HG02588 (cell line): ENCODE measurements around the gene SLC5A5.

Experiments used
- ATAC-seq: cut with Tn5 transposase; IDR thresholded peaks from one replicate; pipeline ENCODE4 v1.9.1; 2021; ENCODE audit warnings: mild to moderate bottlenecking, moderate library complexity; ENCODE audit not compliant: unreplicated experiment

SLC5A5 gene

DNA sequence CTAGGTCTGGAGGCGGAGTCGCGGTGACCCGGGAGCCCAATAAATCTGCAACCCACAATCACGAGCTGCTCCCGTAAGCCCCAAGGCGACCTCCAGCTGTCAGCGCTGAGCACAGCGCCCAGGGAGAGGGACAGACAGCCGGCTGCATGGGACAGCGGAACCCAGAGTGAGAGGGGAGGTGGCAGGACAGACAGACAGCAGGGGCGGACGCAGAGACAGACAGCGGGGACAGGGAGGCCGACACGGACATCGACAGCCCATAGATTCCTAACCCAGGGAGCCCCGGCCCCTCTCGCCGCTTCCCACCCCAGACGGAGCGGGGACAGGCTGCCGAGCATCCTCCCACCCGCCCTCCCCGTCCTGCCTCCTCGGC is at the start of gene SLC5A5:
Gene SLC5A5, plus strand, starts transcription at position 68 of the 373 bp plus-strand sequence. CDS start 375 bp downstream, outside the sequence.
- ATAC-seq = no peak

GRCh38 chr19:17824339-17824738 is 47.4 kb upstream of the SLC5A5 start:
- no peak for ATAC-seq

DNA sequence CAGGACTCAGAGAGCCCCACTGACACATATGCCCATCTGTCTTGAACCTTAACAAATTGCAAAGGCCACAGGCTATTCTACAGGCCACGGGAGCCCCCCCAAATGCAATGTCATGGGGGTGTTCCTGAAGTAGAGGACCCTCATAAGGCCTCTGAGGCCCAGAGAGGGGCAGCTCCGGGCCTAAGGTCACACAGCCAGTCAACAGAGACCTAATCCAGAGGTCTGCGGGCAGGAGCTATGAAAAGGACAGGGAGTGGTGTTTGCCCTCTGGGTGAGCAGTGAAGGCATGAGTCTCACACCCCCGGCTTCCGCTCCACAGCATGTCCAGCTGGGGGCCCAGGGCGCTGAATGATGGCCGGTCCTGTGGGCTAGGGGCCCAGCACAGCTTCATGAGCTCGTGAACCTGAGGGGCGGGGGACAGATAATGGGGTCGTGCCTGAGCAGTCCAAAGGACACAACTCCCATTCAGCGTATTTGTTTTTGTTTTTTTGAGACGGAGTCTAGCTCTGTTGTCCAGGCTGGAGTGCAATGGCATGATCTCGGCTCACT is 45.2 kb upstream of the SLC5A5 start:
- no peak for ATAC-seq

GRCh38 chr19:17829855-17830566 is 41.7 kb upstream of the SLC5A5 start:
- ATAC-seq = no peak

DNA sequence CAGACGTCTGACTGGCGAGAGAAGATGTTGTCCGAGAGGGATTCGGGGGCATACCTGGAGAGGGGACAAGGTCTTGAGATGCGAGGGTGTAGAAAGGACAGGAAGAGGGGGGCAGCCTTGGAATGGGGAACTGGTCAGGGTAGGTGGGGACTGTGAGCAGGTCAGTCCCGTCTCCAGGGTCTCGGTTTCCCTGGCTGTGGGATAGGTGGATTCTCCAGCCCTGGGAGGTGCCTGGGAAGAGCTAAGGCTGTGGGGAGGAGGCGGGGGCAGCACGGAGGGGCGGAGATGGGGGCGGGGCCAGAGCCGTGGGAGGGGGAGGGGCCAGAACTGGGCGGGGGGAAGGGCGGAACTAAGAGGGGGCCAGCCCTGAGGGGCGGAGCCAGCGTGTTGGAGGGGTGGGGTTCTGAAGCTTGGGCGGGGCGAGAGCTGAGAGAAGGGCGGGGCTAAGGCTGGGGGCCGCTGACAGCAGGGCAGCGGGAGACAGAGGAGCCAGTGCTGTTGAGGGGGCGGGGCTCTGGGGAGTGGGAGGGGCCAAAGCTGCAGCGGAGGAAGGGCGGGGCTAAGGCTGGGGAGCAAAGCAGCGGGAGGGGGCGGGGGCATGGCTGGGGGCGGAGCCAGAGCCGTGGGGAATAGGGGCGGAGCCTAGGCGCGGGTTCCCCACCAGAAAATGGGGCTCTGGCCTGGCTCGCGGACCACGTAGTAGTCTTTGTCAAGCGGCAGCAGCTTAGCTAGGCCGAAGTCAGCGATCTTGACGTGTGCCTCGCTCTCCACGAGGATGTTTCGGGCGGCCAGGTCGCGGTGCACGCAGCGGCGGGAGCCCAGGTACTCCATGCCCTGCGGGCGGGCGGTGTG is 41.0 kb upstream of the SLC5A5 start:
- no peak for ATAC-seq

GRCh38 chr19:17831419-17831888 is 40.3 kb upstream of the SLC5A5 start:
- ATAC-seq = no peak

- no peak for ATAC-seq
Observed at GRCh38 chr19:17832443-17833208, 39.1 kb upstream of the SLC5A5 start.

DNA sequence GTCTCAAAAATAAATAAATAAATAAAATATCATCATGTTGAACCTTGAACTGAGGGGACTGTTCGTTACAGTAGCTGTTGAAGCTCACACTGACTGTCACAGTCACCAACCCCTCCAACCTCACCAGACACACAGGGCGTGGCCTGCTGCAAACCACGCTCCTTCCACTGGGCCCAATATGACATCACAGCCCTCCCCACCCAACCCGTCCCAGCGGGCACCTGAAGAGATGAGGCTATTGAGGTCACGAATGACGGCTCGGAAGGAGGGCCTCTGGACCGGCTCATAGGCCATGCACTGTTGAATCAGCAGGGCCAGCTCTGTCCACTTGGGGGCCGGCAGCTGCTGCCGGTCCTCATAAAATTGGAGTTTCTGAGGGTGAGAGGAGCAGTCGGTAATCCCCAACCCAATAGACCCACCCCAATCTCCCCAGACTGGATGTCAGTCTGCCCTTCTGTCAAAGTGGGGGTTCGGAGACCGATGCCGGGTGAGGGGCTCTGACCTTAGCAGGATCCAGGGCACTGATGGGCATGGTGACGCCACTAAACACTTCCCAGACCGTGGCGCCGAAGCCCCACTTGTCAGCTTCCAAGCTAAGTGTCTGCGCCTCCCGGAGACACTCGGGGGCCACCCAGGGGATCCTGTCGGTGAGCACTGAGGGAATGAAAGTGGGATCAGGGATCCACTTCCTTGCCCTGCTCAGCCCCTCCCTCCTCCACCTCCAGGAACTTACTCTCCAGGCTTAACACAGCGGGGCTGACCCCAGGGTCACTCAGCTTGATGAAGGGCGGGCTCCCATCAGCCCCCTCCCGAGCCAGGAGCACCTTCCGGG is 37.2 kb upstream of the SLC5A5 start:
- no peak for ATAC-seq

DNA sequence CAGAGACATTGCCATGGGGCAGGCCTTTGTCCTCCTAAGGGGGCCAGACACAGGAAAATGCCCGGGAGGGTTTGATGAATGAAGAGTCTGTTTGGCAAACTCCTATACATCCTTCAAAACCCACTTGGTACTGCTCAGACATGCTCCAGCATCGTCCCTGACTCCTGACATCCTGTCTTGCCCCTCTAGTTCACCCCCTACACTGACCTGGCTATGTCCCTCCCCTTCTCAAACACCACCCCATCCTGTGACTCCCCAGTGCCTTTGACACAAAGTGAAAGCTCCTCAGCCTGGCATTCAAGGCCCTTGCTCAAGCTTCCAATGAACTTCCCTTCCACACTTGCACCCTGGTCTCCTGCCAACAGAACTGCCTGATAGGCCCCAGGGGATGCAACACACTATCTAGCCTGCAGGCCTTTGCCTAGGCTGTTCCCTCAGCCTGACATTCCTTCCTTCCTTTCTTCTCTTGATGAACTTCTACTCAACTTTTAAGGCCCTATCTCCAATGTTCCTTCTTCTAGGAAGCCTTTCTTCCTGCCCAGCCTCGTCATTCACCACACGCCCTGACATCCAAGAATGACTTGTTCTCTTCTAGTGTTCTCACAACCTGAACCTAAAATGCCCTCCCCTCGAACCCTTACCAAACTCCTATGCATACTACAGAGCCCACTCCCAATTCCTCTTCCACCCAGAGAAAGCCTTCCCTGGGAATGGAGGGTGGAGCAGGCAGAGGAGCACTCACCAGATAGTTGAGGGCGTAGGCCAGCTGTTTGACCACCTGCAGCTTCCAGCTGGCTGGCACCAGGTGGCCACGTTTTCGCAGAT is 36.4 kb upstream of the SLC5A5 start:
- ATAC-seq = no peak

- no peak for ATAC-seq
Observed at GRCh38 chr19:17836530-17836929, 35.2 kb upstream of the SLC5A5 start.

- no peak for ATAC-seq
Observed at GRCh38 chr19:17837972-17838371, 33.8 kb upstream of the SLC5A5 start.

- ATAC-seq = no peak
Observed at GRCh38 chr19:17840019-17840418, 31.7 kb upstream of the SLC5A5 start.

DNA sequence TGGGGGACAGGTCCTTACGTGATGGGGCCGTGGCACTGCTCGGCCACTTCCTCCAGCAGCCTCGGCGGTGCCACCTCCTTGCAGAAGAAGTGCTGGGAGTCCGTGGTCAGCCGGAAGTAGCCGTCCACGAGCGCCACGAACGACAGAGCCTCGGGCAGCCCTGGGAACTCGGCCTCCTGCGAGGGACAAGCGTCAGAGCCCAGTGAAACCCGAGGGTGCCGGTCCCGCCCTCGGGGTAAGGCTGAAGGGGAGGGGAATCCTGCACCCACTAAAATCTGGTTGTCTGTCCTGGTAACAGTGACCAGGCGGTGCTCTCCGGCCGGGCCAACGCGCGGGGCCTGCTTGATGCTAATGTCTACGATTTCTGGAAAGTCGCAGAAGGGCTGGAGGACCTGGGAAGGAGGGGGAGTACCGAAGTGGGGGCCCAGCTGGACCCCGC is 30.4 kb upstream of the SLC5A5 start:
- ATAC-seq = no peak

DNA sequence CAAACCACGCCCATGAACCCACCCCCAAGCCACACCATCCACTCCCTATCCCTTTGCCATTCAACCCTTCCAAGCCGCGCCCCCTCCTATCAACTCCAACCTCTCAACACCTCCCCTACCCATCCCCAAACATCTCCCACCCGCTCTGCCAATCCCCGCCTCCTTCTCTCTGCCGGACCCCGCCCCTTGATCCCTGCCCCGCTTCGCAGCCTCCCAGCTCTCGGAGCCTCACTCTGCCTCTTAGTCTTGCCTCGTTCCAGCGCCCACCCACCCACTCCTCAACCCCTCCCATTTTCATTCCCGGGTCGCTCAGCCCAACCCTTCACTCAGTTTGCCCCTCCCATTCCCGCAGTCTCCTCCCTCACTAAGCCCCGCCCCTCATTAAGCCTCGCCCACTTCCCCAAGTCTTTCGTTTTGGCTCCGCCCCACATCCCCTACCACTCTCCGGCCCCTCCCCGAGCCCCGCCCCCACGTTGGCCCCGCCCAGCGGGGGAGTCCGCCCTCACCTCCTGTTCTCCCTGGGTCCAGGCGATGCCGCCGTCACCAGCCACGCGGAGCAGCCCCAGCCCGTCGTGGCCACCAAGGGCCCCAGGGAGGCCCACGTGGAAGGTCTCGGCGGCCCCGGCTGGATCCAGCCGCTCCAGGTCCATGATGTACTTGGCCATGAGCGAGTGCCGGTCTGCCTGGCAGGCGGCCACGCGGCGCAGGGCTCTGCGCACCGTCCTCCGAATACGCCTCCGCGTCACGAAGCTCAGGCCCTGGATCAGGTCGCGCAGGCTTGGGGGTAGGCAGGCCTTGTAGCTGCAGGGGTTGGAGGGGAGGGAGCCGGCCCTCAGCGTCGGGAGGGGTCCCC is 29.7 kb upstream of the SLC5A5 start:
- ATAC-seq = no peak

DNA sequence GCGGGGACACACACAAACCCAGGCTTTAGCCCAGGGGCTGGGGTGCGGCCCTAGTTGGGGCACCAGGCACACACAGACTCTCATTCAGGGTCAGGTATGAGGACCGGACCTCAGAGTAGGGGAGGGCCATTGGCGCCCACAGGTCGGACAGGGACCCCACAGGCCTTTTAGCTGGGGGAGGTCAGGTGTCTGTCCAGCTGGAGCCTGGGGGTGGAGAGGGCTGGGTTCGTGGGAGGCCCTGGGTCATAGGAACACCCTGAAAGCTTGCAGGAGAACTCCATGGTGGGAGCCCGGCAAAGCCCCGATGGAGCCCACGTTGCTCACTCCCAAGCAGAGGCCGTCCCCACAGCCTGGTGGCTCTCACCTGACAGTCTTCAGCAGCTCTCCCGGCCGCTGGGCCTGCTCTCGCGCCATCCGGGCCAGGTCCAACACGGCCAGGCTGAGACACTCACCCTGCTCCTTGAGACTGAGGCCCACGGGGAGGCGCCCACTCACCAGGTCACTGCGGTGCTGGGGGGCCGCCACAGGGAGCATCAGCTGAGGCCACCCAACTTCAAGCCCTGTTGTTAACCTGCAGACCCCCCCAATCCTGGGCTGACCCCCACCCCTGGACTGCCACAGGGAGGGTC is 29.0 kb upstream of the SLC5A5 start:
- ATAC-seq = no peak

DNA sequence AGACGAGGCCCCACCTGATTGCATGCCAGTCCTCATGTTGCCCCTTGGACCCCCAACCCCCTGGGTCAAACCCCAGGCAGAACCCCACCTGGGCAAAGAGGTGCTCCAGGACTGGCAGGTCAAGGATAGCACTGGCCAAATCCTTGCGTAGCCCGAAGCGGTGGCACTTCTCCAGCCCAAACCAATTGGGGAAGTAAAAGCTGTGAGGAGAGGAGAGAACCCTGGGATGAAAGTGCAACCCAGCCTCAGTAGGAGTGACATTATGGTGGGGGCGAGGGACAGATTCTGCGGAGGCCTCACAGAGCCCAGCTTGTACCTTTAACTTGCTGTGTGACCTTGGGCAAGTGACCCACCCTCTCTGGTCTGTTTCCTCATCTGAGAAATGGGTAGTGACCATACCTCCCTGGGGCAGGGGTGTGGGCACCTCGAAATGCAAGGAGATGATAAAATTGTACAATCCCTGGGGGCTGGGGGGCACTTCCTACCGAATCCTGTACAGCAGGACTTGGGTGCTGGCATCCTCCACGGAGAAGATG is 28.4 kb upstream of the SLC5A5 start:
- ATAC-seq = no peak

GRCh38 chr19:17843908-17844490 is 27.7 kb upstream of the SLC5A5 start:
- no peak for ATAC-seq
